Prostate gland (tissue), 2 donors: ENCODE data around the gene SCGB3A2. TPM values are rescaled to one million over a fixed set of nuclear protein-coding genes. Genes with fewer than 3 reads are reported as not detected.

ENCODE experiments used
- DNase-seq: peaks from one replicate; pipeline ENCODE4 v3.0.0-alpha.2; 2019; ENCODE audit warnings: low spot score
- H3K27ac ChIP-seq, 2 donors: fragments of 200-600 bp; sonication (generic); 2 replicates each; pipeline ENCODE4 v1.5.1; 2017 to 2019
- H3K27me3 ChIP-seq: fragments of 200-600 bp; sonication (generic); replicated peaks from 2 replicates; pipeline ENCODE4 v1.5.1; 2019; ENCODE audit not compliant: insufficient read depth
- H3K36me3 ChIP-seq, 2 donors: fragments of 200-600 bp; sonication (generic); 1 replicate in 1 of 2; 2 replicates in 1 of 2; pipeline versions ENCODE4 v1.5.1 to v1.8.1; 2017 to 2019
- H3K4me1 ChIP-seq: fragments of 200-600 bp; sonication (generic); replicated peaks from 2 replicates; pipeline ENCODE4 v1.5.1; 2019
- H3K4me3 ChIP-seq, 2 donors: fragments of 200-600 bp; sonication (generic); 2 replicates each; pipeline ENCODE4 v1.5.1; 2017 to 2019
- H3K9me3 ChIP-seq: fragments of 200-600 bp; sonication (generic); 2 replicates; pipeline ENCODE4 v1.5.1; 2017
- CTCF ChIP-seq, 4 experiments: fragments of 200-600 bp in 2 of 4; fragments of 450-650 bp in 2 of 4; sonication (generic) in 2 of 4; IDR thresholded peaks; 1 replicate in 3 of 4; 2 replicates in 1 of 4; pipeline ENCODE4 v1.5.1; 2016 to 2019; ENCODE audit warnings: antibody characterized with exemption in 4 of 4, mild to moderate bottlenecking in 2 of 4, moderate library complexity in 2 of 4
- POLR2A ChIP-seq: fragments of 450-650 bp; IDR thresholded peaks from one replicate; pipeline ENCODE4 v1.6.1; 2016; ENCODE audit warnings: antibody characterized with exemption, mild to moderate bottlenecking
- POLR2AphosphoS5 ChIP-seq: sonication (generic); formaldehyde crosslinking; IDR thresholded peaks from one replicate; pipeline ENCODE4 v1.6.1; 2017; ENCODE audit warnings: antibody characterized with exemption
- WGBS: methylation state at CpG from one replicate; pipeline ENCODE4 v1.1.5; 2018; 5-methylcytosine and 5-hydroxymethylcytosine counted together
- intact Hi-C: fragments of 100-400 bp; cut with DNase I; formaldehyde crosslinking; loops from one replicate; pipeline ENCODE4 v1.14.2; 2022
- total RNA-seq, 2 donors: library from RNA; depleted of rRNA; stranded (reverse); fragments of >200 nt; gene quantifications; one replicate each; pipeline ENCODE4 v1.1.0, GENCODE V29; 2016

Gene SCGB3A2
- total RNA-seq, 2 donors from 2014 or later, result not detected

- Histone ChIP-seq H3K36me3 (no peaks in the 10 kb centered on the region), H3K27me3 (no peaks in the 10 kb centered on the region), H3K9me3 (no peaks in the 10 kb centered on the region), H3K4me1 (no peaks in the 10 kb centered on the region), H3K4me3 (no peak overlapping the region), H3K27ac (no peak overlapping the region)
- DNase-seq, result no peak
- TF ChIP-seq CTCF (IDR thresholded peaks at IDR 0.05) (no peak), POLR2A (no peak), POLR2AphosphoS5 (no peak)
- intact Hi-C loops, result no loop called here
- WGBS, result 94% methylated on average over 2 of the region's 2 CpGs
Observed at GRCh38 chr5:147880487-147880886, 2.0 kb downstream of the SCGB3A2 start.

GRCh38 chr5:147882586-147883313, 4.2 kb downstream of the SCGB3A2 start:
- intact Hi-C loops, result no loop called here

GRCh38 chr5:147887026-147887627, 8.6 kb downstream of the SCGB3A2 start:
- Histone ChIP-seq H3K36me3 (no peaks in the 10 kb centered on the region), H3K4me1 (no peaks in the 10 kb centered on the region), H3K27me3 (no peaks in the 10 kb centered on the region), H3K27ac (no peak overlapping the region), H3K9me3 (no peaks in the 10 kb centered on the region), H3K4me3 (no peak overlapping the region)
- WGBS, result 16% methylated on average over 3 of the region's 3 CpGs
- TF ChIP-seq CTCF (IDR thresholded peaks at IDR 0.05), result peak in 3 of 4 experiments; percentile 57 to 76 (median 66)
- TF ChIP-seq POLR2AphosphoS5, result no peak
- intact Hi-C loops, result no loop called here
- peak; percentile 51 for DNase-seq

More at GRCh38 chr5:147882586-147883313, 4.2 kb downstream of the SCGB3A2 start:
- 74% methylated on average over 6 of the region's 6 CpGs for WGBS
- TF ChIP-seq POLR2AphosphoS5 (no peak), CTCF (IDR thresholded peaks at IDR 0.05) (no peak), POLR2A (no peak)
- no peaks in the 10 kb centered on the region for H3K9me3 ChIP-seq
- no peaks in the 10 kb centered on the region for H3K36me3 ChIP-seq
- no peaks in the 10 kb centered on the region for H3K27me3 ChIP-seq
- H3K27ac ChIP-seq, result no peak overlapping the region
- H3K4me1 ChIP-seq, result no peaks in the 10 kb centered on the region
- no peak overlapping the region for H3K4me3 ChIP-seq
- no peak for DNase-seq

- no peak overlapping the region for H3K27ac ChIP-seq
- no peak for DNase-seq
- TF ChIP-seq CTCF (IDR thresholded peaks at IDR 0.05) (no peak), POLR2A (no peak), POLR2AphosphoS5 (no peak)
- H3K4me1 ChIP-seq, result no peaks in the 10 kb centered on the region
- no peaks in the 10 kb centered on the region for H3K9me3 ChIP-seq
- H3K36me3 ChIP-seq, result no peaks in the 10 kb centered on the region
- intact Hi-C loops, result no loop called here
- H3K27me3 ChIP-seq, result no peaks in the 10 kb centered on the region
- H3K4me3 ChIP-seq, result no peak overlapping the region
- WGBS, result 85% methylated on average over 2 of the region's 2 CpGs
Observed at GRCh38 chr5:147887930-147888329, 9.4 kb downstream of the SCGB3A2 start.
